DMS79 (cell line): ENCODE data around the gene DMD.

ENCODE experiments used
- DNase-seq: peaks from one replicate; lab custom pipeline; 2025; lab: John Stamatoyannopoulos, UW

Gene DMD

GRCh38 chrX:32483534-32484136 is 727.7 kb downstream of the DMD start:
- DNase-seq, result no peak

- no peak for DNase-seq
Observed at GRCh38 chrX:32480019-32480418, 731.3 kb downstream of the DMD start.

- DNase-seq, result no peak
Observed at GRCh38 chrX:32472364-32472763, 739.0 kb downstream of the DMD start.

- no peak for DNase-seq
Observed at GRCh38 chrX:32455704-32456103, 755.6 kb downstream of the DMD start.

GRCh38 chrX:32451954-32452695 is 759.2 kb downstream of the DMD start:
- no peak for DNase-seq

GRCh38 chrX:32448945-32449344 is 762.4 kb downstream of the DMD start:
- no peak for DNase-seq

- no peak for DNase-seq
Observed at GRCh38 chrX:32448320-32448719, 763.0 kb downstream of the DMD start.

- DNase-seq, result no peak
Observed at GRCh38 chrX:32447640-32448039, 763.7 kb downstream of the DMD start.

- DNase-seq, result no peak
Observed at GRCh38 chrX:32443841-32444240, 767.5 kb downstream of the DMD start.

- no peak for DNase-seq
Observed at GRCh38 chrX:32421266-32421665, 790.1 kb downstream of the DMD start.

- DNase-seq, result no peak
Observed at GRCh38 chrX:32408389-32408788, 803.0 kb downstream of the DMD start.

- DNase-seq, result no peak
Observed at GRCh38 chrX:32397562-32398216, 813.7 kb downstream of the DMD start.

- no peak for DNase-seq
Observed at GRCh38 chrX:32395878-32396277, 815.5 kb downstream of the DMD start.

GRCh38 chrX:32392655-32393054 is 818.7 kb downstream of the DMD start:
- DNase-seq, result no peak

GRCh38 chrX:32370456-32371205 is 840.7 kb downstream of the DMD start:
- no peak for DNase-seq

- no peak for DNase-seq
Observed at GRCh38 chrX:32293962-32294700, 917.2 kb downstream of the DMD start.

- DNase-seq, result no peak
Observed at GRCh38 chrX:32289356-32289755, 922.0 kb downstream of the DMD start.

- DNase-seq, result no peak
Observed at GRCh38 chrX:32281853-32282252, 929.5 kb downstream of the DMD start.

- no peak for DNase-seq
Observed at GRCh38 chrX:32280921-32281320, 930.4 kb downstream of the DMD start.

- no peak for DNase-seq
Observed at GRCh38 chrX:32280489-32280888, 930.9 kb downstream of the DMD start.

GRCh38 chrX:32276153-32276552 is 935.2 kb downstream of the DMD start:
- no peak for DNase-seq

GRCh38 chrX:32269866-32270265 is 941.5 kb downstream of the DMD start:
- DNase-seq, result no peak
